Measurements from ENCODE around the gene FAM120B. TPM values are rescaled to one million over a fixed set of nuclear protein-coding genes. Genes with fewer than 3 reads are reported as not detected.

The FAM120B gene
- total RNA-seq, 5 donors from 2014 or later (not counting 1 experiment from before 2014, with no cell fraction given), result 34.1 to 39.8 (median 38.0) TPM

DNA sequence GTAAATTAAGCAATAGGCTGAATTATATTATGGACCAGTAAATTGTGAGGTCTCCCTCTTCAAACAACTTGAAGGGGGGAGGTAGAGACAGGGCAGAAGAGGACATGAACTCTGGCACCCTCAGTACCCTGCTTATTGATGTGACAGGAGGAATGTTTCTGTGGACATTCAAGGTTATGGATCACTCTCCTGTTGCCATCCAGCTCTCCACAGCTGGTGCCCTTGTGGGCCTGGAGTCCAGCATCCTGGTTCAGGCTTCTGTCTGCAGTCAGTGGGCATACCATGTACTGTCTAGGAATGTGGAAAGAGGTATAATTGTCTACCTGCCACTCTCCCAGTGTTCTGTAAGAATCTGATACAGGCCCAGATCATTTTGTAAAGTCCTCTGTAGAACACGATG, 55.6 kb downstream of the FAM120B start:
- Histone ChIP-seq H3K4me1 (ENCODE audit: control insufficient read depth in 1 of 2, extremely low read depth in 1 of 2, insufficient read depth in 2 of 2, low read length in 2 of 2) (no peaks in the 10 kb centered on the region), H3K36me3 (ENCODE audit: control insufficient read depth in 2 of 2, extremely low read depth in 1 of 2, insufficient read depth in 1 of 2, low read length in 1 of 2) (peaks cover 15 to 63% of the 10 kb centered on the region in 2 donors), H3K4me3 (ENCODE audit: control insufficient read depth in 1 of 2, extremely low read depth in 1 of 2, low read length in 1 of 2) (no peak overlapping the region), H3K27me3 (replicated peaks in 1 of 2; ENCODE audit: control insufficient read depth in 2 of 2, extremely low read depth in 1 of 2, insufficient read depth in 2 of 2, low read length in 1 of 2) (no peaks in the 10 kb centered on the region), H3K9me3 (no peaks in the 10 kb centered on the region), H3K27ac (ENCODE audit: low read length) (no peak overlapping the region)
- no peak overlapping the region for H3K27ac Mint-ChIP-seq
- peaks cover 0 to 14% (median 0%) of the 10 kb centered on the region in 3 donors for H3K4me1 Mint-ChIP-seq
- no peaks in the 10 kb centered on the region for H3K27me3 Mint-ChIP-seq
- DNase-seq, result no peak
- no peak for ATAC-seq (replicated peaks in 1 of 4)
- H3K9me3 Mint-ChIP-seq, result no peaks in the 10 kb centered on the region
- no peak overlapping the region for H3K4me3 Mint-ChIP-seq
- 100% methylated on average over 1 of the region's 1 CpG for WGBS (ENCODE audit: insufficient coverage)
- POLR2A ChIA-PET, result no interaction called here
- H3K36me3 Mint-ChIP-seq, result peaks cover 55% of the 10 kb centered on the region
- CTCF ChIA-PET, result no interaction called here

DNA sequence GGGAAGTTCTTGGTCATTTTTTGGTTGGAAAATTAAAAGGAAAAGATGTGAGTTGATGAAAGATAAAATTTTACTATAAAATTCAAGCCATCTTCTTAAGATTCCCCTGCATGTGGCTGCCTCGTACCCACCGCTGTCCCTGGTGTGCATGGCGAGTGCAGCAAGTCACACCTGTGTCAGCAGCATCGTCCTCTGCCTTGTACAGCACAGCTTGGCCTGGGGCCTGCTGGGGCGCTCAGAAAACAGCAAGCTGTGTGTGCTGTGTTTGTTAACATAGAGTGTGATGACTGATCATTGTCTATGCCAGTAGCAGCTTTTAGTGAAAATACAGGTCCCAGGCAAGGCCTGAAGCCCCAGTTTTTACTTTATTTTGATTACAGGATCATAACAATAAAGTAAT, 56.7 kb downstream of the FAM120B start:
- no peaks in the 10 kb centered on the region for H3K9me3 Mint-ChIP-seq
- no peak overlapping the region for H3K4me3 Mint-ChIP-seq
- peaks cover 0 to 5% (median 0%) of the 10 kb centered on the region in 3 donors for H3K4me1 Mint-ChIP-seq
- H3K36me3 ChIP-seq (ENCODE audit: control insufficient read depth in 2 of 2, extremely low read depth in 1 of 2, insufficient read depth in 1 of 2, low read length in 1 of 2), result peaks cover 8 to 58% of the 10 kb centered on the region in 2 donors
- no peak for ATAC-seq (replicated peaks in 1 of 4)
- peaks cover 49% of the 10 kb centered on the region for H3K36me3 Mint-ChIP-seq
- no peaks in the 10 kb centered on the region for H3K4me1 ChIP-seq (ENCODE audit: control insufficient read depth in 1 of 2, extremely low read depth in 1 of 2, insufficient read depth in 2 of 2, low read length in 2 of 2)
- no peaks in the 10 kb centered on the region for H3K9me3 ChIP-seq
- POLR2A ChIA-PET, result interaction anchor here in 1 of 2 donors (0.7 kb wide), 1 partner anchor 143 kb away, joined by 3 read pairs; no protein-coding TSS in a partner anchor
- no peak overlapping the region for H3K4me3 ChIP-seq (ENCODE audit: control insufficient read depth in 1 of 2, extremely low read depth in 1 of 2, low read length in 1 of 2)
- WGBS (ENCODE audit: insufficient coverage), result no CpG with 5 or more reads among the region's 5 CpGs
- no peaks in the 10 kb centered on the region for H3K27me3 Mint-ChIP-seq
- no peaks in the 10 kb centered on the region for H3K27me3 ChIP-seq (replicated peaks in 1 of 2; ENCODE audit: control insufficient read depth in 2 of 2, extremely low read depth in 1 of 2, insufficient read depth in 2 of 2, low read length in 1 of 2)
- CTCF ChIA-PET, result no interaction called here
- DNase-seq, result no peak
- no peak overlapping the region for H3K27ac ChIP-seq (ENCODE audit: low read length)
- H3K27ac Mint-ChIP-seq, result no peak overlapping the region

DNA sequence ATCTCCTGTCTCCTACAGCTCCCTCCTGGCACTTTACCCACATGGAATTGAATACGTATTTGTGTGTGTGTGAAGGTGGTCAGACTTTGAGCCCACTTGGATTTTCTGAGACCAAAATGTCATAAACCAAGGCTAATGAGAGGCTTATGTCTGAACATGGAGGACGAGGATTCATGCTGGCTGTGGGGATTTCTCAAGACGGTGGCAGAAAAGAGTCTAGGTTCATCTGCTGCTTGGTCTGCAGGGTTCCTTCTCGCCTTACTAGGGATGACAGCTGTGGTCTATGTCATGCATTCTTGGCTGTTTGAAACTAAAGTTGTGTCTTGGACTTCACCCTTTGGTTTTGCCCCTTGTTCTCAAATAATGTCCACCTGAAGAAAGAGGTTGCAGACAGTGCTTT, 58.6 kb downstream of the FAM120B start:
- ChIA-PET POLR2A (interaction anchor here in 1 of 2 donors (0.6 kb wide), 1 partner anchor 546 kb away, joined by 3 read pairs; no protein-coding TSS in a partner anchor), CTCF (no interaction called here)
- no peak overlapping the region for H3K4me3 ChIP-seq (ENCODE audit: control insufficient read depth in 1 of 2, extremely low read depth in 1 of 2, low read length in 1 of 2)
- Mint-ChIP-seq H3K36me3 (peaks cover 51% of the 10 kb centered on the region), H3K9me3 (no peaks in the 10 kb centered on the region), H3K27ac (no peak overlapping the region), H3K4me1 (peaks cover 0 to 5% (median 0%) of the 10 kb centered on the region in 3 donors), H3K4me3 (no peak overlapping the region), H3K27me3 (no peaks in the 10 kb centered on the region)
- no peaks in the 10 kb centered on the region for H3K4me1 ChIP-seq (ENCODE audit: control insufficient read depth in 1 of 2, extremely low read depth in 1 of 2, insufficient read depth in 2 of 2, low read length in 2 of 2)
- DNase-seq, result no peak
- WGBS (ENCODE audit: insufficient coverage), result 100% methylated on average over 2 of the region's 4 CpGs
- no peaks in the 10 kb centered on the region for H3K27me3 ChIP-seq (replicated peaks in 1 of 2; ENCODE audit: control insufficient read depth in 2 of 2, extremely low read depth in 1 of 2, insufficient read depth in 2 of 2, low read length in 1 of 2)
- peaks cover 7 to 52% of the 10 kb centered on the region in 2 donors for H3K36me3 ChIP-seq (ENCODE audit: control insufficient read depth in 2 of 2, extremely low read depth in 1 of 2, insufficient read depth in 1 of 2, low read length in 1 of 2)
- no peak for ATAC-seq (replicated peaks in 1 of 4)
- H3K27ac ChIP-seq (ENCODE audit: low read length), result no peak overlapping the region
- no peaks in the 10 kb centered on the region for H3K9me3 ChIP-seq

DNA sequence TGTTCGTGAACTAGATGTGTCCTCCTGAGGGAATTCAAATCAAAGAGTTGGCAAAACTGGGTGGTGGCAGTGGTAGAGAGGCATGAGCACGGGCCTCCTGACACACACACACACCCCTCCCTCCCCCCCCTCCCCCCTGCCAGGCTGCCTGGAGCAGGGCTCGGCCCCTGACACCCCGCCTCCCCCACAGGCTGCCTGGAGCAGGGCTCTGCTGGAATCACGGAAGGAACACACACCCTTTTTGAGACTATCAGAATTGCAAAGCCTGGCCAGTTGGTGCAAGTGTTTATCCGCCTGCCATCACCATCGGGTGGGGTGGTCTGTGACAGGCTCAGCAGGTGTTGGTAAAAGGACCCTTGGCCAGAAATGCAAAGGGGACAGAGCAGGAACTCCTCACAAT, 59.0 kb downstream of the FAM120B start:
- H3K27me3 ChIP-seq (replicated peaks in 1 of 2; ENCODE audit: control insufficient read depth in 2 of 2, extremely low read depth in 1 of 2, insufficient read depth in 2 of 2, low read length in 1 of 2), result no peaks in the 10 kb centered on the region
- ATAC-seq (replicated peaks in 1 of 4), result no peak
- H3K4me1 Mint-ChIP-seq, result peaks cover 0 to 5% (median 0%) of the 10 kb centered on the region in 3 donors
- no peak for DNase-seq
- H3K36me3 Mint-ChIP-seq, result peaks cover 53% of the 10 kb centered on the region
- H3K4me3 ChIP-seq (ENCODE audit: control insufficient read depth in 1 of 2, extremely low read depth in 1 of 2, low read length in 1 of 2), result no peak overlapping the region
- ChIA-PET CTCF (no interaction called here), POLR2A (no interaction called here)
- WGBS (ENCODE audit: insufficient coverage), result 100% methylated on average over 2 of the region's 7 CpGs
- H3K27ac Mint-ChIP-seq, result no peak overlapping the region
- no peaks in the 10 kb centered on the region for H3K9me3 Mint-ChIP-seq
- H3K27me3 Mint-ChIP-seq, result no peaks in the 10 kb centered on the region
- no peak overlapping the region for H3K27ac ChIP-seq (ENCODE audit: low read length)
- no peaks in the 10 kb centered on the region for H3K4me1 ChIP-seq (ENCODE audit: control insufficient read depth in 1 of 2, extremely low read depth in 1 of 2, insufficient read depth in 2 of 2, low read length in 2 of 2)
- H3K9me3 ChIP-seq, result no peaks in the 10 kb centered on the region
- H3K36me3 ChIP-seq (ENCODE audit: control insufficient read depth in 2 of 2, extremely low read depth in 1 of 2, insufficient read depth in 1 of 2, low read length in 1 of 2), result peaks cover 5 to 47% of the 10 kb centered on the region in 2 donors
- no peak overlapping the region for H3K4me3 Mint-ChIP-seq

DNA sequence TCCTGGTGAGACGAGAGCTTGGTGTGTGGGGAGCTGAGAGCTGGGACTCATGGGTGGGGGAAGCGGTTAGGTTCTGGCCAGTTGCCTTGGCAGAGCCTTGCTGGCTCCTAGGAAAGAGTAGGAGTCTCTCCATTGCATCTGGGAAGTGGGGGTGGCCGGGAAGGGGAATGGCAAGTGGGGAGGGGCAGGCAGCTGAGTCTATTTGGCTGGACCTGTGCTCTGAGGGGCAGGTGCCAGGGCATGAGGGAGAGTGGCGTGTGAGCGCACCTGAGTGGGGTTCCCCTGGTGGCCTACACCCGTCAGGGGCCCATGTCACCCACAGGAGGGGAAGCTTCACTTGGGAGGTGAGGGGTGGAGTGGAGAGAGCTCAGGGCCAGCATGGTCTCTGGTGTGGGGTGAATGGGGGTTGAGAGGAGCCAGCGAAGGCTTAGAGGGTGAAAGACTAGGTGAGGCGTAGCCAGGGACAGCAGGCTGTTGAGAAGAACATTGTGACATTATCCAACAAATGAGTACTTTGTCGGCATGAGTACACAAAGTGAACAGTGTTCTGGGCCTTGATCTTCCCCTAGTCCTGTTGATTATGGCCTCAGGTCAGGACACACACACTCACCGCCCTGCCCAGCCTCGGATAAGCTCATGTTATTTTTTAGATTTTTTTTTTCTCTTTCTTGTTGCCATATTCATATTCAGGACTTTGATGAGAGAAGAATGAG, 59.8 kb downstream of the FAM120B start:
- POLR2A ChIA-PET, result interaction anchor here in 1 of 2 donors (0.6 kb wide), 1 partner anchor 58 kb away, joined by 3 read pairs; no protein-coding TSS in a partner anchor
- Mint-ChIP-seq H3K4me1 (peaks cover 0 to 5% (median 3%) of the 10 kb centered on the region in 3 donors), H3K4me3 (no peak overlapping the region), H3K27me3 (no peaks in the 10 kb centered on the region), H3K9me3 (no peaks in the 10 kb centered on the region), H3K27ac (peak overlapping the region in 1 of 2 donors; percentile 37), H3K36me3 (peaks cover 56% of the 10 kb centered on the region)
- CTCF ChIA-PET, result interaction anchor here in 1 of 2 donors (0.5 kb wide), 1 partner anchor 1627 kb away, joined by 7 read pairs; no protein-coding TSS in a partner anchor
- H3K36me3 ChIP-seq (ENCODE audit: control insufficient read depth in 2 of 2, extremely low read depth in 1 of 2, insufficient read depth in 1 of 2, low read length in 1 of 2), result peaks cover 5 to 44% of the 10 kb centered on the region in 2 donors
- WGBS (ENCODE audit: insufficient coverage), result 97% methylated on average over 9 of the region's 11 CpGs
- H3K27me3 ChIP-seq (replicated peaks in 1 of 2; ENCODE audit: control insufficient read depth in 2 of 2, extremely low read depth in 1 of 2, insufficient read depth in 2 of 2, low read length in 1 of 2), result no peaks in the 10 kb centered on the region
- H3K9me3 ChIP-seq, result no peaks in the 10 kb centered on the region
- no peaks in the 10 kb centered on the region for H3K4me1 ChIP-seq (ENCODE audit: control insufficient read depth in 1 of 2, extremely low read depth in 1 of 2, insufficient read depth in 2 of 2, low read length in 2 of 2)
- DNase-seq, result no peak
- ATAC-seq (replicated peaks in 1 of 4), result no peak
- H3K27ac ChIP-seq (ENCODE audit: low read length), result no peak overlapping the region
- no peak overlapping the region for H3K4me3 ChIP-seq (ENCODE audit: control insufficient read depth in 1 of 2, extremely low read depth in 1 of 2, low read length in 1 of 2)

DNA sequence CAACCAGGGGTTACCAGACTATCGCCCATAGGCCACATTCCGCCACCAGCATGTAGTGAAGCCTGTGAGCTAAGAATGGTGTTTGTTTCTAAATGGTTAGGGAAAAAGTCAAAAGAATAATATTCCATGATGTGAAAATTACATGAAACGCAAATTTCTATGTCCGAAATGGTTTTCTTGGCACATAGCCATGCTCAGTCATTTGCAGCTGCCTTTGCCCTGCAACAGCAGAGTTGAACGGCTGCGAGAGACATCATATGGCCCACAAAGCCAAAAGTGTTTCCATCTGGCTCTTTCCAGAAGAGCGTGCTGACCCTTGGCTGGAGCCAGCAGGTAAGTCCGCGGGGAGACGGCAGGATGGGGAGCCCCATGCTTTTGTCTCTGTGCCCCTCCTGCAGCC, 60.7 kb downstream of the FAM120B start:
- DNase-seq, result no peak
- no peak overlapping the region for H3K27ac Mint-ChIP-seq
- WGBS (ENCODE audit: insufficient coverage), result 99% methylated on average over 8 of the region's 10 CpGs

More for the DNA sequence above, 60.7 kb downstream of the FAM120B start:
- H3K9me3 ChIP-seq, result no peaks in the 10 kb centered on the region
- peaks cover 0 to 5% (median 4%) of the 10 kb centered on the region in 3 donors for H3K4me1 Mint-ChIP-seq
- H3K27me3 Mint-ChIP-seq, result no peaks in the 10 kb centered on the region
- CTCF ChIA-PET, result interaction anchor here in 1 of 2 donors (0.5 kb wide), 1 partner anchor 1628 kb away, joined by 7 read pairs; no protein-coding TSS in a partner anchor
- no peak overlapping the region for H3K4me3 ChIP-seq (ENCODE audit: control insufficient read depth in 1 of 2, extremely low read depth in 1 of 2, low read length in 1 of 2)
- H3K4me3 Mint-ChIP-seq, result no peak overlapping the region
- POLR2A ChIA-PET, result no interaction called here
- no peak for ATAC-seq (replicated peaks in 1 of 4)
- no peaks in the 10 kb centered on the region for H3K4me1 ChIP-seq (ENCODE audit: control insufficient read depth in 1 of 2, extremely low read depth in 1 of 2, insufficient read depth in 2 of 2, low read length in 2 of 2)
- H3K27me3 ChIP-seq (replicated peaks in 1 of 2; ENCODE audit: control insufficient read depth in 2 of 2, extremely low read depth in 1 of 2, insufficient read depth in 2 of 2, low read length in 1 of 2), result no peaks in the 10 kb centered on the region
- H3K36me3 ChIP-seq (ENCODE audit: control insufficient read depth in 2 of 2, extremely low read depth in 1 of 2, insufficient read depth in 1 of 2, low read length in 1 of 2), result peaks cover 5 to 44% of the 10 kb centered on the region in 2 donors
- H3K27ac ChIP-seq (ENCODE audit: low read length), result no peak overlapping the region
- no peaks in the 10 kb centered on the region for H3K9me3 Mint-ChIP-seq
- H3K36me3 Mint-ChIP-seq, result peaks cover 55% of the 10 kb centered on the region

Data from T-cell (primary cell).